Epithelial cell of alveolus of lung (primary cell): ENCODE measurements around the gene ERAL1. TPM values are rescaled to one million over a fixed set of nuclear protein-coding genes. Genes with fewer than 3 reads are reported as not detected.

Experiments used
- total RNA-seq: library from RNA; depleted of rRNA; stranded (reverse); fragments of >200 nt; gene quantifications from 2 replicates; pipeline ENCODE4 v1.2.1, GENCODE V29; 2015

The ERAL1 gene
- 48.5 and 56.0 TPM in 2 replicates for total RNA-seq

GRCh38 chr17:28854457-28855335, at the start of gene ERAL1:
ERAL1 (plus strand) TSS chr17:28855016; CDS start chr17:28855035, 19 bp downstream.

DNA sequence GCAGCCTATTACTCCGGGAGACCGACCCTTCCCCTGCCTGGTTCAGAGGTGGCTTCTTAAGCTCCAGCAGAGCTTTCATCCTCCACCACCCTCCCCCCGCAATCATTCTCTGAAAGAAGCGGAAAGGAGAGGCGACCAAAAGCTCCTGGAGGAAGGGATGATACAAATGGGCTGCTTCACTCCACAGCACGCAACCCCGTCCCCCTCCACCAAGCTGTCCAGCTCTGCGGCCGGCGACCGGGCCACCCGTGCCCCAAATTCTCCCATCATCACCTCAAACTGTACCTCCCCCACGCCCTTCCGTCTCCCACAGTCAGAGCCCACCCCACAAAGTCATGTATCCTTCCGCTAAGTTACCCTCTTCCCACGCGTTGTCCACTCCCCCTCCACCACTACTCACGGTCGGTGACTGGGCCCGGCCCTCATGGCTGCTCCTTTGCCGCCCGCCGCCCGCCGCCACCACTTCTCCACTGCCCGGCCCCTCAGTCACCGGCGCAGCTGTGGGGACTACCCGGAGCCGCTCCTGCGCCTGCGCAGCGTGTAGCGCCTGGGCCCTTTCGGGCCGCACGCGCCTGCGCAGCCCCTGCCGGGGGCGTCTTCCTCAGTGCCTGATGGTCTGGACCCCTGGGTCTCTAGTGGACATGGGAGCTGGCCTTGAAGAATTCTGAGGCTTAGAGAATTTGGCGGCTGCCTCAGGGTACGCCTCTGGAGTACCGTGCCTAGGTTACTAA, 12.4 kb upstream of the ERAL1 start, which contains the start of gene FAM222B:
Gene FAM222B (minus strand): TSS at position 509 of the 731 bp plus-strand sequence. CDS start 76,123 bp downstream, outside the sequence.

GRCh38 chr17:28896884-28897768, 42.3 kb downstream of the ERAL1 start, which contains the start of gene FLOT2:
FLOT2 (minus strand) TSS chr17:28897733; CDS start chr17:28897574, 159 bp downstream.

GRCh38 chr17:28902819-28903545, 48.2 kb downstream of the ERAL1 start, which contains the start of gene DHRS13:
DHRS13 (minus strand) TSS chr17:28903079; CDS start chr17:28902944, 135 bp downstream.

Other genes with a start within 250 kb of the ERAL1 start
- gene RSKR, start 240.8 kb upstream of the ERAL1 start, total RNA-seq = 0.91 and 3.7 TPM in 2 replicates
- 79.1 and 90.8 TPM in 2 replicates for gene BLTP2, start 209.9 kb upstream of the ERAL1 start, total RNA-seq
- 59.8 and 68.8 TPM in 2 replicates for gene SDF2, start 193.1 kb upstream of the ERAL1 start, total RNA-seq
- gene SUPT6H, start 192.8 kb upstream of the ERAL1 start, total RNA-seq = 30.6 and 50.3 TPM in 2 replicates
- 0.39 and 3.8 TPM in 2 replicates for gene PROCA1, start 143.1 kb upstream of the ERAL1 start, total RNA-seq
- 348 and 466 TPM in 2 replicates for gene RAB34, start 137.1 kb upstream of the ERAL1 start, total RNA-seq
- gene RPL23A, start 135.0 kb upstream of the ERAL1 start, total RNA-seq = 866 and 1,222 TPM in 2 replicates
- gene TLCD1, start 128.8 kb upstream of the ERAL1 start, total RNA-seq = 0.96 and 18.4 TPM in 2 replicates
- gene NEK8, start 126.2 kb upstream of the ERAL1 start, total RNA-seq = 1.6 and 2.4 TPM in 2 replicates
- gene TRAF4, start 111.0 kb upstream of the ERAL1 start, total RNA-seq = 23.6 and 39.0 TPM in 2 replicates
- gene FAM222B, start 12.2 kb upstream of the ERAL1 start, total RNA-seq = 8.9 and 12.0 TPM in 2 replicates
- gene FLOT2, start 42.7 kb downstream of the ERAL1 start, total RNA-seq = 56.8 and 60.4 TPM in 2 replicates
- 4.7 and 14.2 TPM in 2 replicates for gene DHRS13, start 48.1 kb downstream of the ERAL1 start, total RNA-seq
- 18.9 and 34.8 TPM in 2 replicates for gene PHF12, start 96.5 kb downstream of the ERAL1 start, total RNA-seq
- gene SEZ6, start 151.0 kb downstream of the ERAL1 start, total RNA-seq = not detected in 2 replicates
- 0.52 and 2.6 TPM in 2 replicates for gene PIPOX, start 188.1 kb downstream of the ERAL1 start, total RNA-seq